22Rv1 (cell line): ENCODE data around the gene CDC123.

Experiments
- H3K27ac ChIP-seq: fragments of 450-650 bp; 2 replicates; pipeline ENCODE4 v1.5.1; 2017
- ZFX ChIP-seq: fragments of 450-650 bp; IDR thresholded peaks from 2 replicates; pipeline ENCODE4 v1.6.1; 2017; ENCODE audit warnings: antibody characterized with exemption, borderline replicate concordance
- TF ChIP-seq, protein P1 (sequence below): fragments of 450-650 bp; IDR thresholded peaks from 2 replicates; pipeline ENCODE4 v1.5.1; 2017; ENCODE audit warnings: mild to moderate bottlenecking

Gene CDC123

GRCh38 chr10:12189426-12189825 lies 6.6 kb upstream of the CDC123 start:
- H3K27ac ChIP-seq = no peak overlapping the region
- TF ChIP-seq ZFX = no peak
- TF ChIP-seq, protein P1, sequence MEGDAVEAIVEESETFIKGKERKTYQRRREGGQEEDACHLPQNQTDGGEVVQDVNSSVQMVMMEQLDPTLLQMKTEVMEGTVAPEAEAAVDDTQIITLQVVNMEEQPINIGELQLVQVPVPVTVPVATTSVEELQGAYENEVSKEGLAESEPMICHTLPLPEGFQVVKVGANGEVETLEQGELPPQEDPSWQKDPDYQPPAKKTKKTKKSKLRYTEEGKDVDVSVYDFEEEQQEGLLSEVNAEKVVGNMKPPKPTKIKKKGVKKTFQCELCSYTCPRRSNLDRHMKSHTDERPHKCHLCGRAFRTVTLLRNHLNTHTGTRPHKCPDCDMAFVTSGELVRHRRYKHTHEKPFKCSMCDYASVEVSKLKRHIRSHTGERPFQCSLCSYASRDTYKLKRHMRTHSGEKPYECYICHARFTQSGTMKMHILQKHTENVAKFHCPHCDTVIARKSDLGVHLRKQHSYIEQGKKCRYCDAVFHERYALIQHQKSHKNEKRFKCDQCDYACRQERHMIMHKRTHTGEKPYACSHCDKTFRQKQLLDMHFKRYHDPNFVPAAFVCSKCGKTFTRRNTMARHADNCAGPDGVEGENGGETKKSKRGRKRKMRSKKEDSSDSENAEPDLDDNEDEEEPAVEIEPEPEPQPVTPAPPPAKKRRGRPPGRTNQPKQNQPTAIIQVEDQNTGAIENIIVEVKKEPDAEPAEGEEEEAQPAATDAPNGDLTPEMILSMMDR = no peak

DNA sequence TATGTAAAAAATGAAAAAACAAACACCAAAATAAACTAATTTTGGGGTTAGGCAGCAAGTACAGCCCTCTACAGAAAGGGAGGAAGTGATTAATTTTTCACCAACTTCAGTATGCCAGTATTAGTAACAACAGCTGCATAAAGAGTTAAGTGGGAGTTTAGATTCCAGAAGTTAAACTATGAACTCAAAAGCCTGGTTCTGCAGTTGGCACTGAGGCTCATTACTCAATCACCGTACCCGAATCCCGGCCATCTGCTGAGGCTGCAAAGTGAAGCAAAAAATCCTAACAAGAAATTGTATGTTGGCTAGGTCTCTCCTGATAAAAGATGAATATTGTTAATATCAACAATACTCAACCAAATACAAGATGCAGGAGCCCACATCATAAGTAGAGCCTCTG lies 4.3 kb upstream of the CDC123 start:
- TF ChIP-seq, protein P1 = no peak
- no peak for TF ChIP-seq ZFX
- H3K27ac ChIP-seq = no peak overlapping the region

GRCh38 chr10:12193193-12193592 lies 2.8 kb upstream of the CDC123 start:
- no peak for TF ChIP-seq ZFX
- TF ChIP-seq, protein P1 = no peak
- no peak overlapping the region for H3K27ac ChIP-seq

GRCh38 chr10:12194752-12195271 lies 1.2 kb upstream of the CDC123 start:
- peak overlapping the region; percentile 85 for H3K27ac ChIP-seq
- TF ChIP-seq, protein P1 = no peak
- no peak for TF ChIP-seq ZFX

GRCh38 chr10:12195281-12195602 lies 746 bp upstream of the CDC123 start:
- TF ChIP-seq, protein P1 = no peak
- no peak for TF ChIP-seq ZFX

GRCh38 chr10:12196531-12197211 lies 683 bp downstream of the CDC123 start:
- no peak for TF ChIP-seq ZFX
- TF ChIP-seq, protein P1 = no peak

More at GRCh38 chr10:12195281-12195602, 746 bp upstream of the CDC123 start:
- peak overlapping the region; percentile 85 for H3K27ac ChIP-seq

DNA sequence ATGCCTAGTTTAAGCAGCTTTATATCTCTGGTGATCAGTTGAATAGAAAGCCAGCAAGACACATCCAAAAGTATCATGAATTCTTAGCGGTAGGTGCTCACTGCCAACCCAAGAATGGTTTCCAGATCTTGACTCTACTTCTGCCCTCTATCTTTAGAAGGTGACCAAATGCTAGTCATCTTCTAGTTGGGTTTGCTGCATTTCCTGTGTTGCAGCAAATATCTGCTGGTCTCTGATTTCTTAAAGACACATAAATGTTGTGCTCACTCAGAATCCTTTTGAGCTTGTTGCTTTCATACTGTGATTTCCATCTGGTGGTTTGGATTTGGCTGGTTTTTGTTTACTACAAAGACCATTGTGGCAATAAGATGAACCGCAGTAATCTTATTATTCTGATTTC lies 2.2 kb downstream of the CDC123 start:
- no peak overlapping the region for H3K27ac ChIP-seq
- TF ChIP-seq, protein P1 = no peak
- no peak for TF ChIP-seq ZFX

More at GRCh38 chr10:12196531-12197211, 683 bp downstream of the CDC123 start:
- H3K27ac ChIP-seq = peak overlapping the region; percentile 85
